ENCODE data around the gene FAM20B.
"Not testable (repeated sequence)": the region's sequence is repeated elsewhere in the genome, so short reads cannot be mapped to it uniquely, and the experiment has no call there.

Gene FAM20B

GRCh38 chr1:179023946-179024650 lies 1.6 kb upstream of the FAM20B start:
- no peak for DNase-seq (ENCODE audit: low read depth in 2 of 2, low spot score in 1 of 2)

GRCh38 chr1:179025975-179026812 lies 500 bp downstream of the FAM20B start:
- peak; percentile 33 to 47 for DNase-seq (ENCODE audit: low read depth in 2 of 2, low spot score in 1 of 2)

- DNase-seq (ENCODE audit: low read depth in 2 of 2, low spot score in 1 of 2), result no peak
Measured at GRCh38 chr1:179026813-179027669, 1.3 kb downstream of the FAM20B start.

- no peak for DNase-seq (ENCODE audit: low read depth in 2 of 2, low spot score in 1 of 2)
Measured at GRCh38 chr1:179029321-179029759, 3.6 kb downstream of the FAM20B start.

- no peak for DNase-seq (ENCODE audit: low read depth in 2 of 2, low spot score in 1 of 2)
Measured at GRCh38 chr1:179030130-179030529, 4.4 kb downstream of the FAM20B start.

- DNase-seq (ENCODE audit: low read depth in 2 of 2, low spot score in 1 of 2), result no peak
Measured at GRCh38 chr1:179030683-179031082, 5.0 kb downstream of the FAM20B start.

GRCh38 chr1:179031284-179031683 lies 5.6 kb downstream of the FAM20B start:
- DNase-seq (ENCODE audit: low read depth in 2 of 2, low spot score in 1 of 2), result no peak

GRCh38 chr1:179031855-179032513 lies 6.3 kb downstream of the FAM20B start:
- no peak for DNase-seq (ENCODE audit: low read depth in 2 of 2, low spot score in 1 of 2)

GRCh38 chr1:179034720-179035119 lies 9.0 kb downstream of the FAM20B start:
- no peak for DNase-seq (ENCODE audit: low read depth in 2 of 2, low spot score in 1 of 2)

- no peak for DNase-seq (ENCODE audit: low read depth in 2 of 2, low spot score in 1 of 2)
Measured at GRCh38 chr1:179036844-179037465, 11.3 kb downstream of the FAM20B start.

GRCh38 chr1:179038528-179039281 lies 13.0 kb downstream of the FAM20B start:
- DNase-seq (ENCODE audit: low read depth in 2 of 2, low spot score in 1 of 2), result no peak

GRCh38 chr1:179039502-179040174 lies 13.9 kb downstream of the FAM20B start:
- not testable (repeated sequence) for DNase-seq (ENCODE audit: low read depth in 2 of 2, low spot score in 1 of 2)

- not testable (repeated sequence) for DNase-seq (ENCODE audit: low read depth in 2 of 2, low spot score in 1 of 2)
Measured at GRCh38 chr1:179040175-179040551, 14.5 kb downstream of the FAM20B start.

GRCh38 chr1:179042087-179042486 lies 16.4 kb downstream of the FAM20B start:
- no peak for DNase-seq (ENCODE audit: low read depth in 2 of 2, low spot score in 1 of 2)

- no peak for DNase-seq (ENCODE audit: low read depth in 2 of 2, low spot score in 1 of 2)
Measured at GRCh38 chr1:179042700-179043099, 17.0 kb downstream of the FAM20B start.

GRCh38 chr1:179043266-179043665 lies 17.6 kb downstream of the FAM20B start:
- no peak for DNase-seq (ENCODE audit: low read depth in 2 of 2, low spot score in 1 of 2)

GRCh38 chr1:179043907-179044306 lies 18.2 kb downstream of the FAM20B start:
- DNase-seq (ENCODE audit: low read depth in 2 of 2, low spot score in 1 of 2), result no peak

- DNase-seq (ENCODE audit: low read depth in 2 of 2, low spot score in 1 of 2), result no peak
Measured at GRCh38 chr1:179046808-179047635, 21.3 kb downstream of the FAM20B start.
